ENCODE results near the gene LAP3.

Gene LAP3

GRCh38 chr4:17558941-17559708 is 17.9 kb upstream of the LAP3 start:
- DNase-seq (no peak), ATAC-seq (ENCODE audit: insufficient read depth, low read depth) (no peak)
- Histone ChIP-seq H2AFZ (ENCODE audit: low read depth, low read length) (no peak overlapping the region), H4K20me1 (ENCODE audit: insufficient read depth, low read length) (no peaks in the 10 kb centered on the region), H3K27me3 (ENCODE audit: insufficient read depth, low read length, poor library complexity) (peaks cover 14% of the 10 kb centered on the region), H3K36me3 (ENCODE audit: insufficient read depth, low read length) (no peaks in the 10 kb centered on the region), H3K79me2 (ENCODE audit: insufficient read depth, low read length) (no peaks in the 10 kb centered on the region), H3K27ac (ENCODE audit: low read length) (no peak overlapping the region), H3K4me2 (ENCODE audit: insufficient read depth, low read length) (no peak overlapping the region), H3K9me3 (ENCODE audit: insufficient read depth, low read length, severe bottlenecking) (no peaks in the 10 kb centered on the region), H3K4me1 (ENCODE audit: insufficient read depth, low read length) (no peaks in the 10 kb centered on the region), H3K9ac (ENCODE audit: low read depth, low read length) (no peak overlapping the region), H3K4me3 (ENCODE audit: low read depth in 1 of 2, low read length in 2 of 2) (no peak overlapping the region)
- TF ChIP-seq, protein P1, sequence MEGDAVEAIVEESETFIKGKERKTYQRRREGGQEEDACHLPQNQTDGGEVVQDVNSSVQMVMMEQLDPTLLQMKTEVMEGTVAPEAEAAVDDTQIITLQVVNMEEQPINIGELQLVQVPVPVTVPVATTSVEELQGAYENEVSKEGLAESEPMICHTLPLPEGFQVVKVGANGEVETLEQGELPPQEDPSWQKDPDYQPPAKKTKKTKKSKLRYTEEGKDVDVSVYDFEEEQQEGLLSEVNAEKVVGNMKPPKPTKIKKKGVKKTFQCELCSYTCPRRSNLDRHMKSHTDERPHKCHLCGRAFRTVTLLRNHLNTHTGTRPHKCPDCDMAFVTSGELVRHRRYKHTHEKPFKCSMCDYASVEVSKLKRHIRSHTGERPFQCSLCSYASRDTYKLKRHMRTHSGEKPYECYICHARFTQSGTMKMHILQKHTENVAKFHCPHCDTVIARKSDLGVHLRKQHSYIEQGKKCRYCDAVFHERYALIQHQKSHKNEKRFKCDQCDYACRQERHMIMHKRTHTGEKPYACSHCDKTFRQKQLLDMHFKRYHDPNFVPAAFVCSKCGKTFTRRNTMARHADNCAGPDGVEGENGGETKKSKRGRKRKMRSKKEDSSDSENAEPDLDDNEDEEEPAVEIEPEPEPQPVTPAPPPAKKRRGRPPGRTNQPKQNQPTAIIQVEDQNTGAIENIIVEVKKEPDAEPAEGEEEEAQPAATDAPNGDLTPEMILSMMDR (IDR thresholded peaks at IDR 0.05; ENCODE audit: borderline replicate concordance, extremely low read depth, low read length, poor library complexity, severe bottlenecking), result no peak

- H2AFZ ChIP-seq (ENCODE audit: low read depth, low read length), result no peak overlapping the region
- no peaks in the 10 kb centered on the region for H3K36me3 ChIP-seq (ENCODE audit: insufficient read depth, low read length)
- H3K9ac ChIP-seq (ENCODE audit: low read depth, low read length), result no peak overlapping the region
- no peaks in the 10 kb centered on the region for H3K79me2 ChIP-seq (ENCODE audit: insufficient read depth, low read length)
- H3K4me1 ChIP-seq (ENCODE audit: insufficient read depth, low read length), result no peaks in the 10 kb centered on the region
- peaks cover 13% of the 10 kb centered on the region for H3K27me3 ChIP-seq (ENCODE audit: insufficient read depth, low read length, poor library complexity)
- H4K20me1 ChIP-seq (ENCODE audit: insufficient read depth, low read length), result no peaks in the 10 kb centered on the region
- DNase-seq, result no peak
- H3K9me3 ChIP-seq (ENCODE audit: insufficient read depth, low read length, severe bottlenecking), result no peaks in the 10 kb centered on the region
- no peak for TF ChIP-seq EZH2 (IDR thresholded peaks at IDR 0.05; ENCODE audit: borderline replicate concordance, low read depth, low read length, severe bottlenecking)
- TF ChIP-seq, protein P1 (IDR thresholded peaks at IDR 0.05; ENCODE audit: borderline replicate concordance, extremely low read depth, low read length, poor library complexity, severe bottlenecking), result no peak
- H3K4me2 ChIP-seq (ENCODE audit: insufficient read depth, low read length), result no peak overlapping the region
- no peak for ATAC-seq (ENCODE audit: insufficient read depth, low read depth)
- H3K4me3 ChIP-seq (ENCODE audit: low read depth in 1 of 2, low read length in 2 of 2), result no peak overlapping the region
- H3K27ac ChIP-seq (ENCODE audit: low read length), result no peak overlapping the region
Observed at GRCh38 chr4:17559709-17560048, 17.3 kb upstream of the LAP3 start.

DNA sequence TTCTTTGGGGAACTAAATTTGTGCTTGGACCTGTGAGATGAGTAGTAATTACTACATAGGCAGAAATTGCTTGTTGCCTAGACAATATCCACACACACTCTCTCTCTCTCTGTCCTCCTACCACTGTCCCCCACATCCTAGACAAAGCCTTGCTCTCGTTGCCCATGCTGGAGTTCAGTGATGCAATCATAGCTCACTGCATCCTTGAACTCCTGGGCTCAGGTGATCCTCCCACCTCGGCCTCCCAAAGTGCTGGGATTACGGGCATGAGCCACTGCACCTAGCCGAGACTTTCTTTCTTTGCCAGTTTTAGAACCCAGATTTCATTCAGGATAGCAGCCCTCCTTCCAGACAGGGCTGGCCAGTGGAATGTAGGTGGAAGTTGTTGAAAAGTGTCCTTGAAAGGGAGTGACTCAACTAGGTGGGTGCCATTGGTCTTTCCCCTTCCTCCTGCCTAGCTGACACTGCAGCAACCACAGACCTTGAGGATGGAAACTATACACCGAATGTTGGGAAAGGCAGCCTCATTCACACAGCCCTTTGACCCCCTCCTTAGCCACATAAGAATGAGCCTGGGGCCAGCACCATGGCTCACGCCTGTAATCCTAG is 16.8 kb upstream of the LAP3 start:
- Histone ChIP-seq H4K20me1 (ENCODE audit: insufficient read depth, low read length) (no peaks in the 10 kb centered on the region), H3K79me2 (ENCODE audit: insufficient read depth, low read length) (no peaks in the 10 kb centered on the region), H3K9me3 (ENCODE audit: insufficient read depth, low read length, severe bottlenecking) (no peaks in the 10 kb centered on the region), H3K9ac (ENCODE audit: low read depth, low read length) (no peak overlapping the region), H3K27ac (ENCODE audit: low read length) (no peak overlapping the region), H3K4me3 (ENCODE audit: low read depth in 1 of 2, low read length in 2 of 2) (no peak overlapping the region), H3K4me2 (ENCODE audit: insufficient read depth, low read length) (no peak overlapping the region), H2AFZ (ENCODE audit: low read depth, low read length) (no peak overlapping the region), H3K27me3 (ENCODE audit: insufficient read depth, low read length, poor library complexity) (peaks cover 8% of the 10 kb centered on the region), H3K4me1 (ENCODE audit: insufficient read depth, low read length) (no peaks in the 10 kb centered on the region), H3K36me3 (ENCODE audit: insufficient read depth, low read length) (no peaks in the 10 kb centered on the region)
- DNase-seq (no peak), ATAC-seq (ENCODE audit: insufficient read depth, low read depth) (no peak)
- TF ChIP-seq EZH2 (IDR thresholded peaks at IDR 0.05; ENCODE audit: borderline replicate concordance, low read depth, low read length, severe bottlenecking), result no peak
- TF ChIP-seq, protein P1 (IDR thresholded peaks at IDR 0.05; ENCODE audit: borderline replicate concordance, extremely low read depth, low read length, poor library complexity, severe bottlenecking), result no peak

Measured in DND-41 (cell line).